HCT116 (cell line): ENCODE data around the gene HOXB2. TPM values are rescaled to one million over a fixed set of nuclear protein-coding genes. Genes with fewer than 3 reads are reported as not detected.

Source experiments
- ATAC-seq: fragments of 200-7000 bp; cut with Tn5 transposase; 2 replicates; pipeline ENCODE4 v1.9.1; 2020; ENCODE audit warnings: mild to moderate bottlenecking, moderate library complexity
- BruUV-seq: library from RNA; stranded (reverse); fragments of 400-500 nt; replicated peaks from 2 replicates; lab custom pipeline; 2021; lab: Mats Ljungman, UMichigan
- CTCF ChIA-PET: fragments of 300-600 bp; sonication (Branson Sonifier 250); formaldehyde crosslinking; loops from one replicate; lab custom pipeline; 2021; ENCODE audit warnings: antibody characterized with exemption; lab: Charles Lee
- POLR2A ChIA-PET: fragments of 300-600, 350-600 bp; sonication (Branson Sonifier 250); formaldehyde crosslinking; loops from one replicate; lab custom pipeline; 2021; ENCODE audit warnings: antibody characterized with exemption; lab: Charles Lee
- RAD21 ChIA-PET, 2 experiments: fragments of 300-600 bp; sonication (Branson Sonifier 250); formaldehyde crosslinking; loops; one replicate each; lab custom pipeline; 2023; ENCODE audit warnings: low total read pairs in 2 of 2; ENCODE audit not compliant: uncharacterized antibody in 2 of 2, unreplicated experiment in 2 of 2, low non-redundant PET in 1 of 2; lab: Charles Lee
- DNase-seq: peaks from one replicate; pipeline ENCODE4 v3.0.0-alpha.2; 2010; ENCODE audit warnings: low read depth, low spot score
- H2AFZ ChIP-seq: fragments of 200-600 bp; shearing (Covaris generic), sonication (generic); 2 replicates; pipeline ENCODE4 v1.6.1; 2017; ENCODE audit warnings: low read depth, mixed run types, mixed read lengths, antibody characterized with exemption, low read length; ENCODE audit not compliant: poor library complexity, severe bottlenecking
- H3K27ac ChIP-seq: 2 replicates; pipeline ENCODE4 v1.5.1; 2012; ENCODE audit warnings: low read depth, low read length
- H3K27me3 ChIP-seq: fragments of 200-600 bp; sonication (generic); 2 replicates; pipeline ENCODE4 v1.6.1; 2016; ENCODE audit warnings: mixed run types, low read length, mixed read lengths; ENCODE audit not compliant: insufficient read depth
- H3K36me3 ChIP-seq, 2 experiments: fragments of 200-500 bp in 1 of 2; fragments of 200-600 bp in 1 of 2; sonication (Bioruptor generic) in 1 of 2; sonication (generic) in 1 of 2; 2 replicates each; pipeline versions ENCODE4 v1.5.1 to v1.6.1; 2014 to 2016; ENCODE audit warnings: low read length in 2 of 2, inconsistent platforms in 1 of 2, mixed read lengths in 1 of 2, mixed run types in 1 of 2; ENCODE audit not compliant: insufficient read depth in 2 of 2, control insufficient read depth in 1 of 2
- H3K4me1 ChIP-seq, 2 experiments: fragments of 200-600 bp in 1 of 2; sonication (generic) in 1 of 2; 2 replicates each; pipeline versions ENCODE4 v1.5.1 to v1.6.1; 2012 to 2017; ENCODE audit warnings: low read length in 2 of 2, inconsistent platforms in 1 of 2, mild to moderate bottlenecking in 1 of 2, mixed read lengths in 1 of 2, mixed run types in 1 of 2, moderate library complexity in 1 of 2; ENCODE audit not compliant: insufficient read depth in 2 of 2, control insufficient read depth in 1 of 2
- H3K4me2 ChIP-seq: fragments of 200-600 bp; sonication (generic); 2 replicates; pipeline ENCODE4 v1.6.1; 2017; ENCODE audit warnings: mixed run types, low read length, mixed read lengths
- H3K4me3 ChIP-seq, 2 experiments: fragments of 200-600 bp in 1 of 2; sonication (generic) in 1 of 2; replicated peaks in 1 of 2; 2 replicates each; pipeline ENCODE4 v1.5.1; 2011 to 2016; ENCODE audit warnings: low read length in 2 of 2, control low read depth in 1 of 2, low read depth in 1 of 2, mild to moderate bottlenecking in 1 of 2, mixed read lengths in 1 of 2, mixed run types in 1 of 2
- H3K79me2 ChIP-seq: fragments of 200-600 bp; sonication (generic); 2 replicates; pipeline ENCODE4 v1.6.1; 2017; ENCODE audit warnings: mild to moderate bottlenecking, mixed run types, low read length, moderate library complexity, mixed read lengths; ENCODE audit not compliant: insufficient read depth
- H3K9ac ChIP-seq: fragments of 200-600 bp; sonication (generic); 2 replicates; pipeline ENCODE4 v1.6.1; 2016; ENCODE audit warnings: low read length, mixed read lengths
- H3K9me2 ChIP-seq: fragments of 200-600 bp; sonication (generic), shearing (Covaris generic); 2 replicates; pipeline ENCODE4 v1.6.1; 2017; ENCODE audit warnings: mixed run types, mild to moderate bottlenecking, moderate library complexity; ENCODE audit not compliant: insufficient read depth
- H3K9me3 ChIP-seq, 2 experiments: fragments of 200-500 bp in 1 of 2; fragments of 200-600 bp in 1 of 2; sonication (Bioruptor generic) in 1 of 2; sonication (generic) in 1 of 2; 2 replicates each; pipeline ENCODE4 v1.6.1; 2014 to 2017; ENCODE audit warnings: low read length in 2 of 2, mixed read lengths in 2 of 2, inconsistent platforms in 1 of 2, low read depth in 1 of 2, mild to moderate bottlenecking in 1 of 2, mixed run types in 1 of 2, moderate library complexity in 1 of 2; ENCODE audit not compliant: control insufficient read depth in 1 of 2, insufficient read depth in 1 of 2
- H4K20me1 ChIP-seq: fragments of 200-600 bp; sonication (generic), shearing (Covaris generic); 2 replicates; pipeline ENCODE4 v1.6.1; 2017; ENCODE audit warnings: mixed run types, mild to moderate bottlenecking, moderate library complexity; ENCODE audit not compliant: insufficient read depth
- CBX3 ChIP-seq: IDR thresholded peaks from 2 replicates; pipeline ENCODE4 v1.6.1; 2012; ENCODE audit warnings: low read depth
- EGR1 ChIP-seq: IDR thresholded peaks from 2 replicates; pipeline ENCODE4 v1.6.1; 2012; ENCODE audit warnings: low read depth
- FOSL1 ChIP-seq: IDR thresholded peaks from 2 replicates; pipeline ENCODE4 v1.6.1; 2012; ENCODE audit warnings: low read depth
- JUND ChIP-seq: IDR thresholded peaks from 2 replicates; pipeline ENCODE4 v1.6.1; 2012
- POLR2A ChIP-seq: IDR thresholded peaks from 2 replicates; pipeline ENCODE4 v1.7.0; 2011; ENCODE audit warnings: borderline replicate concordance; ENCODE audit not compliant: insufficient read depth, insufficient read length; ENCODE audit errors: extremely low read depth
- POLR2AphosphoS5 ChIP-seq: IDR thresholded peaks from 2 replicates; pipeline ENCODE4 v1.6.1; 2011; ENCODE audit warnings: mild to moderate bottlenecking, low read depth, low read length, moderate library complexity
- RAD21 ChIP-seq: IDR thresholded peaks from 2 replicates; pipeline ENCODE4 v1.6.1; 2012; ENCODE audit warnings: low read depth, mild to moderate bottlenecking
- TCF7L2 ChIP-seq: IDR thresholded peaks from 2 replicates; pipeline ENCODE4 v1.7.0; 2011; ENCODE audit warnings: borderline replicate concordance, inconsistent platforms; ENCODE audit not compliant: insufficient read depth, insufficient read length; ENCODE audit errors: extremely low read depth
- YY1 ChIP-seq: IDR thresholded peaks from 2 replicates; pipeline ENCODE4 v1.6.1; 2011; ENCODE audit warnings: low read length, low read depth, moderate library complexity, mild to moderate bottlenecking; ENCODE audit not compliant: insufficient replicate concordance; ENCODE audit errors: extremely low read depth
- ZFX ChIP-seq: fragments of 450-650 bp; IDR thresholded peaks from 2 replicates; pipeline ENCODE4 v1.6.1; 2017
- ZNF274 ChIP-seq: fragments of 200-500 bp; sonication (Bioruptor generic); IDR thresholded peaks from 2 replicates; pipeline ENCODE4 v1.6.1; 2014; ENCODE audit warnings: mild to moderate bottlenecking, low read depth, low read length, inconsistent platforms
- intact Hi-C: fragments of 100-400 bp; cut with micrococcal nuclease; formaldehyde crosslinking; loops from 2 replicates; pipeline ENCODE4 v1.10.0; 2022
- total RNA-seq: library from RNA; stranded (reverse); gene quantifications from one replicate; pipeline ENCODE4 v1.2.1, GENCODE V29; 2021; ENCODE audit not compliant: unreplicated experiment
- TF ChIP-seq, protein P1 (sequence below): IDR thresholded peaks from 2 replicates; pipeline ENCODE4 v1.6.1; 2012; ENCODE audit warnings: low read depth

The HOXB2 gene
- total RNA-seq, 1 experiment from 2014 or later: 2.0 TPM

DNA sequence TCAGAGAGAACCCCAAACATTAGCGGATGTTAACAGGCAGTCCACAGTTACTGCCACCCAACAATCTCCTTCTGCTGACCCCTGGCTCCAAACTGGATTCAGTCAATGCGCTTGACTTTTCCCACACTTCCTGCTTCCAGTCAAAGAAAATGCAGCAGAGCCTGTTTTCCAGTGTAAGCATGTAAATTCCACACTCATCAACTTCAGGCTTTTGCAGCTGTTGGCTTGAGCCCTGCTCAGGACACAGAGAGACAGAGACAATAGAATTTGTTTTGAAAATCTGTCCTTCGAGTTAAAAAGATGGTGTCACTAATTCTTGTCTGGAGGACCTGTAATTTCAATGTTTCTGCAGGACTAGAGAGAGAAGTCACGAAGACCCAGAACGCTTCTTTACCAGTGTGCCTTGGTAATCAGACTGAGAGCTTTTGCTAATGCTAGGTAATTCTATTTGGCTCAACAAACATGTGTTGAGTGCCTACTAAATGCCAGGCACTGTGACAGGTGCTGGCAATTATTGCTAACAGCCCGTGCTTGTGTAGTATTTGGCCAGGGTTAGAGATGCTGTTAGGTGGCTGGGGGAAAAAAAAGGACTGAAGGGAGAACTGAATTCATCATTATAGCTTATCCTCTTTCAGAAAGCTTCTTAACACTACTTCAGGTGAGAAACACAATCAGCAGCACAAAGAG, 46.6 kb downstream of the HOXB2 start:
- no peaks in the 10 kb centered on the region for H3K27me3 ChIP-seq
- H3K9ac ChIP-seq: no peak overlapping the region
- no peak overlapping the region for H3K4me3 ChIP-seq
- H3K79me2 ChIP-seq: no peaks in the 10 kb centered on the region
- H4K20me1 ChIP-seq: no peaks in the 10 kb centered on the region
- CTCF ChIA-PET: interaction anchor here (1.0 kb wide), 1 partner anchor 49 kb away, joined by 5 read pairs; no protein-coding TSS in a partner anchor
- DNase-seq (no peak), ATAC-seq (no peak)
- no peak overlapping the region for H2AFZ ChIP-seq
- H3K36me3 ChIP-seq: no peaks in the 10 kb centered on the region
- no peak overlapping the region for H3K4me2 ChIP-seq
- POLR2A ChIA-PET: no interaction called here
- H3K9me3 ChIP-seq: no peaks in the 10 kb centered on the region
- RAD21 ChIA-PET: no interaction called here
- H3K9me2 ChIP-seq: no peaks in the 10 kb centered on the region
- no peak overlapping the region for H3K27ac ChIP-seq
- H3K4me1 ChIP-seq: peaks cover 0 to 8% of the 10 kb centered on the region in 2 experiments; a peak in 2 of 4 replicates
- TF ChIP-seq YY1 (no peak), FOSL1 (no peak), POLR2A (no peak), POLR2AphosphoS5 (no peak), CBX3 (no peak), JUND (no peak), ZNF274 (no peak), TCF7L2 (no peak), ZFX (no peak), RAD21 (no peak), EGR1 (no peak)
- TF ChIP-seq, protein P1, sequence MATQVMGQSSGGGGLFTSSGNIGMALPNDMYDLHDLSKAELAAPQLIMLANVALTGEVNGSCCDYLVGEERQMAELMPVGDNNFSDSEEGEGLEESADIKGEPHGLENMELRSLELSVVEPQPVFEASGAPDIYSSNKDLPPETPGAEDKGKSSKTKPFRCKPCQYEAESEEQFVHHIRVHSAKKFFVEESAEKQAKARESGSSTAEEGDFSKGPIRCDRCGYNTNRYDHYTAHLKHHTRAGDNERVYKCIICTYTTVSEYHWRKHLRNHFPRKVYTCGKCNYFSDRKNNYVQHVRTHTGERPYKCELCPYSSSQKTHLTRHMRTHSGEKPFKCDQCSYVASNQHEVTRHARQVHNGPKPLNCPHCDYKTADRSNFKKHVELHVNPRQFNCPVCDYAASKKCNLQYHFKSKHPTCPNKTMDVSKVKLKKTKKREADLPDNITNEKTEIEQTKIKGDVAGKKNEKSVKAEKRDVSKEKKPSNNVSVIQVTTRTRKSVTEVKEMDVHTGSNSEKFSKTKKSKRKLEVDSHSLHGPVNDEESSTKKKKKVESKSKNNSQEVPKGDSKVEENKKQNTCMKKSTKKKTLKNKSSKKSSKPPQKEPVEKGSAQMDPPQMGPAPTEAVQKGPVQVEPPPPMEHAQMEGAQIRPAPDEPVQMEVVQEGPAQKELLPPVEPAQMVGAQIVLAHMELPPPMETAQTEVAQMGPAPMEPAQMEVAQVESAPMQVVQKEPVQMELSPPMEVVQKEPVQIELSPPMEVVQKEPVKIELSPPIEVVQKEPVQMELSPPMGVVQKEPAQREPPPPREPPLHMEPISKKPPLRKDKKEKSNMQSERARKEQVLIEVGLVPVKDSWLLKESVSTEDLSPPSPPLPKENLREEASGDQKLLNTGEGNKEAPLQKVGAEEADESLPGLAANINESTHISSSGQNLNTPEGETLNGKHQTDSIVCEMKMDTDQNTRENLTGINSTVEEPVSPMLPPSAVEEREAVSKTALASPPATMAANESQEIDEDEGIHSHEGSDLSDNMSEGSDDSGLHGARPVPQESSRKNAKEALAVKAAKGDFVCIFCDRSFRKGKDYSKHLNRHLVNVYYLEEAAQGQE: no peak
- intact Hi-C loops: no loop called here
- no TSS peak for BruUV-seq
